ENCODE results near the gene RAB28.

Gene RAB28

GRCh38 chr4:13523591-13524503 is 39.7 kb upstream of the RAB28 start:
- no peak overlapping the region for H3K4me2 ChIP-seq (ENCODE audit: low read length)
- peaks cover 12% of the 10 kb centered on the region for H3K4me1 ChIP-seq (ENCODE audit: low read length)
- H3K9ac ChIP-seq (ENCODE audit: low read length): no peak overlapping the region
- no peak for TF ChIP-seq EZH2phosphoT487 (IDR thresholded peaks at IDR 0.05; ENCODE audit: low read depth)
- TF ChIP-seq CTCF (IDR thresholded peaks at IDR 0.05; ENCODE audit: low read depth, low read length): no peak
- no peak overlapping the region for H2AFZ ChIP-seq (ENCODE audit: low read depth, low read length)
- H3K9me3 ChIP-seq (ENCODE audit: insufficient read depth, low read length): no peaks in the 10 kb centered on the region
- no peaks in the 10 kb centered on the region for H3K79me2 ChIP-seq (ENCODE audit: low read length)
- H3K27me3 ChIP-seq (ENCODE audit: low read depth, low read length): peaks cover 14% of the 10 kb centered on the region; the same call in 1 of the 2 replicates
- H3K36me3 ChIP-seq (replicated peaks; ENCODE audit: low read depth, low read length): no peaks in the 10 kb centered on the region
- no peaks in the 10 kb centered on the region for H4K20me1 ChIP-seq (ENCODE audit: insufficient read depth, low read length)
- no peak overlapping the region for H3K4me3 ChIP-seq (ENCODE audit: low read length)
- no peak overlapping the region for H3K27ac ChIP-seq (ENCODE audit: low read length)

DNA sequence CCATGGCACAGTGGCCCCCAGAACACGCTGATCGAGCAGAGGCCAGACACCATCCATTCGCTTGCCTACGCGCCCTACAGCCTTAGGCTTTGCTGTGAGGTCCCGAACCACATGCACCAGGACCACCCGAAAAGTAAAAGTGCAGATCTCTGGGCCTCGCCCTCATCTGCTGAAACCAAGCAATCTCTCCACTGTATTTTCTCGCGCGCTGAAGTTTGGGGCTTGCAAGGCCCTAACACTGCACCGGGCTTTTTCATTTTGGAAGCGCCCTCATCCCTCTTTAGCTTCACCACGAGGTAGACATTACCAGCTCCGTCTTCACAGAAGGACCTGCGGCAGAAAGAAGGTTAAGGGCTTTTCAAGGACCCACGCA is 39.0 kb upstream of the RAB28 start:
- Histone ChIP-seq H3K27ac (ENCODE audit: low read length) (no peak overlapping the region), H3K9me3 (ENCODE audit: insufficient read depth, low read length) (no peaks in the 10 kb centered on the region), H3K4me2 (ENCODE audit: low read length) (no peak overlapping the region), H3K36me3 (replicated peaks; ENCODE audit: low read depth, low read length) (no peaks in the 10 kb centered on the region), H3K27me3 (ENCODE audit: low read depth, low read length) (peaks cover 14% of the 10 kb centered on the region; the same call in 1 of the 2 replicates), H3K79me2 (ENCODE audit: low read length) (no peaks in the 10 kb centered on the region), H4K20me1 (ENCODE audit: insufficient read depth, low read length) (no peaks in the 10 kb centered on the region), H3K4me3 (ENCODE audit: low read length) (no peak overlapping the region), H3K9ac (ENCODE audit: low read length) (no peak overlapping the region), H3K4me1 (ENCODE audit: low read length) (peaks cover 5% of the 10 kb centered on the region; the same call in 1 of the 2 replicates), H2AFZ (ENCODE audit: low read depth, low read length) (no peak overlapping the region)
- no peak for TF ChIP-seq EZH2phosphoT487 (IDR thresholded peaks at IDR 0.05; ENCODE audit: low read depth)
- TF ChIP-seq CTCF (IDR thresholded peaks at IDR 0.05; ENCODE audit: low read depth, low read length): no peak

DNA sequence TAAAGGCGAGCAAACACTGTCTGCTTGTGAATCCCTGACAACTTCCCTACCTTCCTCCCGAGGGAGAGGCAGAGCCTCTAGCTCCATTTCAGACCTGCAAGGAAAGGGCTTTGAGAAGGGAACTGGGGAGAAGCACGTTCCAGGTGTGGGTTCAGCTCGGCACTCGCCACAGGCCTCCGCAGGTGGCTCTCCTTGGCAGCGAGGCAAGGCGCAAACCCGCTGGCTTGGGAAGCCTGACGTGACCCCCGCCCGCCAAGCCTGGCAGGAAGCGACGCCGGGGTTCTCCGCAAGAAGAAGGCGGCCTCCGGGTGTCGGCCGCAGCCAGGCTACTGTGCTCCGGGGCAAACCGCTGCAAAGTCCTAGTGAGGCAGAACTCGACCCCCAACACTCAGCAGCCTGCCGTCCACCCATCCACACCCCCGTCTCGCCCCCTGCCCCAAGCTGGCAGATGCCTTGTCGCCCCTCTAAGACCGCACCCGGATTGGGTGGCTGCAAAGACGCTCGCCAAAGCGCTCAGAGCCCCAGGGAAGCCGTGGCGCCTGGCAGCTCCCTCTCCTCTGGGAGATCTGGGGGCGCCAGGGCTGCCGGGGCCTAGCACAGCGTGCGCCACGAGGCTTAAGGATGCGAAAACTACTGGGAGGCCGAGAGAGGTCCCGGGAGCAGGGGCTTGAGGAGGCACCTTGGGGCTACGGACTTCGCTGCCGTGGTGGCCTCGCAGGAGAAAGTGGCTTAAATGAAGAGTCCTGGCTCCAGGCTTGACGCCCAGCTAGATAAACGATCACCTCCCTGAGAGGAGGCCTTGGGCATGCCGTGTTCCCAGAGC is 38.4 kb upstream of the RAB28 start:
- no peak overlapping the region for H3K9ac ChIP-seq (ENCODE audit: low read length)
- TF ChIP-seq CTCF (IDR thresholded peaks at IDR 0.05; ENCODE audit: low read depth, low read length) (no peak), EZH2phosphoT487 (IDR thresholded peaks at IDR 0.05; ENCODE audit: low read depth) (no peak)
- H3K79me2 ChIP-seq (ENCODE audit: low read length): no peaks in the 10 kb centered on the region
- H3K27me3 ChIP-seq (ENCODE audit: low read depth, low read length): peaks cover 14% of the 10 kb centered on the region; the same call in 1 of the 2 replicates
- H3K36me3 ChIP-seq (replicated peaks; ENCODE audit: low read depth, low read length): no peaks in the 10 kb centered on the region
- H3K9me3 ChIP-seq (ENCODE audit: insufficient read depth, low read length): no peaks in the 10 kb centered on the region
- H3K4me1 ChIP-seq (ENCODE audit: low read length): peaks cover 4% of the 10 kb centered on the region; the same call in 1 of the 2 replicates
- H3K4me2 ChIP-seq (ENCODE audit: low read length): no peak overlapping the region
- no peak overlapping the region for H2AFZ ChIP-seq (ENCODE audit: low read depth, low read length)
- no peak overlapping the region for H3K27ac ChIP-seq (ENCODE audit: low read length)
- no peaks in the 10 kb centered on the region for H4K20me1 ChIP-seq (ENCODE audit: insufficient read depth, low read length)
- no peak overlapping the region for H3K4me3 ChIP-seq (ENCODE audit: low read length)

DNA sequence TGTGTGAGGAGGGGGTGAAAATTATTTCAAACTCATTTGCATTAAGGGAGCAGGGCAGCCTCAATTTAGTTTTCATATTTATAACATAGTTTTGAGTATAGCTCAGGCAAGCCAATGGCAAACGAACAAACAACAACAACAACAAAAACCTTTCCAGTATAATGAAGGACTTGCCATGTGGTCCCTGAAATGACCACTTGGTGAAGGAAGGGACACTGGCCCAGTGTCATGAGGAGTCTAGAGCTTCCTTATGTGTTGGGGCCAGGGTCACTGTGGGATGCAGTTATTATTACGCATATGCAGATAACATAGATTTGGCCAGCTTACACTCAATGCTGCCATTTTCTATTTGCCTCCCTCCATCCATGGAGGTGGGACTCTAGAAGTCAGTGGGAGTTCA is 36.9 kb upstream of the RAB28 start:
- Histone ChIP-seq H3K27me3 (ENCODE audit: low read depth, low read length) (0 out of 2 replicates have a peak, but pooled peaks cover 4% of the 10 kb centered on the region), H3K9me3 (ENCODE audit: insufficient read depth, low read length) (no peaks in the 10 kb centered on the region), H2AFZ (ENCODE audit: low read depth, low read length) (no peak overlapping the region), H3K4me1 (ENCODE audit: low read length) (no peaks in the 10 kb centered on the region; the same call in 1 of the 2 replicates), H3K36me3 (replicated peaks; ENCODE audit: low read depth, low read length) (no peaks in the 10 kb centered on the region), H3K79me2 (ENCODE audit: low read length) (no peaks in the 10 kb centered on the region), H3K4me2 (ENCODE audit: low read length) (no peak overlapping the region), H3K27ac (ENCODE audit: low read length) (no peak overlapping the region), H3K9ac (ENCODE audit: low read length) (no peak overlapping the region), H4K20me1 (ENCODE audit: insufficient read depth, low read length) (no peaks in the 10 kb centered on the region), H3K4me3 (ENCODE audit: low read length) (no peak overlapping the region)
- TF ChIP-seq CTCF (IDR thresholded peaks at IDR 0.05; ENCODE audit: low read depth, low read length): no peak
- TF ChIP-seq EZH2phosphoT487 (IDR thresholded peaks at IDR 0.05; ENCODE audit: low read depth): no peak
